Mesendoderm (in vitro differentiated cells): Measurements from ENCODE around the gene HOXD8.

ENCODE experiments used
- DNase-seq: peaks from one replicate; pipeline ENCODE4 v3.0.0; 2013
- H2AK5ac ChIP-seq: 2 replicates; pipeline ENCODE4 v1.6.1; 2013; ENCODE audit warnings: low read length, inconsistent platforms
- H2BK120ac ChIP-seq: 2 replicates; pipeline ENCODE4 v1.6.1; 2013; ENCODE audit warnings: low read depth, mild to moderate bottlenecking, low read length, moderate library complexity, mixed read lengths
- H2BK15ac ChIP-seq: replicated peaks from 2 replicates; pipeline ENCODE4 v1.6.1; 2013; ENCODE audit warnings: low read depth, mild to moderate bottlenecking, moderate library complexity
- H2BK5ac ChIP-seq: 2 replicates; pipeline ENCODE4 v1.6.1; 2013; ENCODE audit warnings: low read length, inconsistent platforms
- H3K18ac ChIP-seq: 2 replicates; pipeline ENCODE4 v1.6.1; 2013; ENCODE audit warnings: mild to moderate bottlenecking, low read length, mixed read lengths
- H3K23ac ChIP-seq: one replicate; pipeline ENCODE4 v1.6.1; 2013; ENCODE audit warnings: low read length
- H3K27ac ChIP-seq: 2 replicates; pipeline ENCODE4 v1.5.1; 2013; ENCODE audit warnings: low read depth, mild to moderate bottlenecking, inconsistent platforms, low read length, moderate library complexity
- H3K27me3 ChIP-seq: 2 replicates; pipeline ENCODE4 v1.6.1; 2013; ENCODE audit warnings: low read length, control low read depth, mild to moderate bottlenecking, inconsistent platforms; ENCODE audit not compliant: insufficient read depth, poor library complexity
- H3K36me3 ChIP-seq: 2 replicates; pipeline ENCODE4 v1.6.1; 2013; ENCODE audit warnings: low read length, inconsistent platforms; ENCODE audit not compliant: control insufficient read depth, insufficient read depth
- H3K4ac ChIP-seq: one replicate; pipeline ENCODE4 v1.6.1; 2013; ENCODE audit warnings: low read depth, mild to moderate bottlenecking, low read length, moderate library complexity
- H3K4me1 ChIP-seq: 2 replicates; pipeline ENCODE4 v1.6.1; 2013; ENCODE audit warnings: low read depth, low read length, inconsistent platforms; ENCODE audit not compliant: control insufficient read depth
- H3K4me2 ChIP-seq: 2 replicates; pipeline ENCODE4 v1.6.1; 2013; ENCODE audit warnings: low read length
- H3K4me3 ChIP-seq: 2 replicates; pipeline ENCODE4 v1.5.1; 2013; ENCODE audit warnings: mild to moderate bottlenecking, low read length
- H3K56ac ChIP-seq: one replicate; pipeline ENCODE4 v1.6.1; 2013; ENCODE audit warnings: low read length
- H3K79me1 ChIP-seq: 2 replicates; pipeline ENCODE4 v1.6.1; 2013; ENCODE audit warnings: low read length, inconsistent platforms
- H3K79me2 ChIP-seq: 2 replicates; pipeline ENCODE4 v1.6.1; 2013; ENCODE audit warnings: mild to moderate bottlenecking, low read length; ENCODE audit not compliant: control insufficient read depth, insufficient read depth
- H3K9ac ChIP-seq: 2 replicates; pipeline ENCODE4 v1.6.1; 2013; ENCODE audit warnings: low read length, inconsistent platforms
- H4K5ac ChIP-seq: one replicate; pipeline ENCODE4 v1.6.1; 2013; ENCODE audit warnings: low read length
- H4K8ac ChIP-seq: one replicate; pipeline ENCODE4 v1.6.1; 2013; ENCODE audit warnings: low read depth, mild to moderate bottlenecking, control low read depth, low read length, moderate library complexity
- WGBS: extraction: QIAGEN DNeasy Blood & Tissue Kit; methylation state at CpG from one replicate; pipeline ENCODE4 v1.1.7; 2013; ENCODE audit warnings: low lambda C conversion rate, missing lambda C conversion rate; ENCODE audit not compliant: insufficient coverage; ENCODE audit errors: extremely low coverage; 5-methylcytosine and 5-hydroxymethylcytosine counted together

Gene HOXD8

GRCh38 chr2:176090862-176091261 is 38.6 kb upstream of the HOXD8 start:
- Histone ChIP-seq H3K27ac (no peak overlapping the region), H2BK120ac (no peak overlapping the region), H3K4me2 (no peak overlapping the region), H3K4ac (no peak overlapping the region), H2AK5ac (no peak overlapping the region), H3K79me1 (no peaks in the 10 kb centered on the region), H3K79me2 (no peaks in the 10 kb centered on the region), H2BK5ac (no peak overlapping the region), H3K4me3 (no peak overlapping the region), H3K27me3 (peaks cover 76% of the 10 kb centered on the region), H3K56ac (no peak overlapping the region), H4K5ac (no peak overlapping the region), H3K18ac (no peak overlapping the region), H2BK15ac (no peak overlapping the region), H3K9ac (no peak overlapping the region), H3K36me3 (no peaks in the 10 kb centered on the region), H3K23ac (no peak overlapping the region), H3K4me1 (peaks cover 4% of the 10 kb centered on the region), H4K8ac (no peak overlapping the region)
- no CpG with 5 or more reads among the region's 5 CpGs for WGBS
- DNase-seq = no peak

- H3K36me3 ChIP-seq = no peaks in the 10 kb centered on the region
- H3K23ac ChIP-seq = no peak overlapping the region
- no peak overlapping the region for H4K8ac ChIP-seq
- no peak overlapping the region for H2BK15ac ChIP-seq
- no peak overlapping the region for H3K9ac ChIP-seq
- no peak overlapping the region for H2BK120ac ChIP-seq
- H2BK5ac ChIP-seq = no peak overlapping the region
- no peaks in the 10 kb centered on the region for H3K79me1 ChIP-seq
- no peak overlapping the region for H3K4ac ChIP-seq
- WGBS = no CpG with 5 or more reads among the region's 31 CpGs
- peak; percentile 37 for DNase-seq
- H3K27ac ChIP-seq = no peak overlapping the region
- no peak overlapping the region for H3K4me2 ChIP-seq
- H3K4me1 ChIP-seq = peaks cover 6% of the 10 kb centered on the region
- no peak overlapping the region for H2AK5ac ChIP-seq
- no peaks in the 10 kb centered on the region for H3K79me2 ChIP-seq
- no peak overlapping the region for H4K5ac ChIP-seq
- peaks cover 70% of the 10 kb centered on the region for H3K27me3 ChIP-seq
- no peak overlapping the region for H3K56ac ChIP-seq
- H3K18ac ChIP-seq = no peak overlapping the region
- no peak overlapping the region for H3K4me3 ChIP-seq
Measured at GRCh38 chr2:176091329-176092258, 37.9 kb upstream of the HOXD8 start.

GRCh38 chr2:176092270-176093144 is 37.0 kb upstream of the HOXD8 start, which contains the start of gene HOXD13:
TSS of gene HOXD13 (plus strand) at chr2:176092721. CDS start at chr2:176092891, 170 bp downstream.
- H3K79me2 ChIP-seq = no peaks in the 10 kb centered on the region
- H3K27ac ChIP-seq = no peak within 1 kb of the TSS
- no peak within 1 kb of the TSS for H3K18ac ChIP-seq
- H3K56ac ChIP-seq = peak within 1 kb of the TSS; percentile 56
- no peak within 1 kb of the TSS for H4K8ac ChIP-seq
- H3K79me1 ChIP-seq = no peaks in the 10 kb centered on the region
- no peak within 1 kb of the TSS for H3K4ac ChIP-seq
- no peak within 1 kb of the TSS for H2BK15ac ChIP-seq
- no peak within 1 kb of the TSS for H2AK5ac ChIP-seq
- no peak within 1 kb of the TSS for H2BK5ac ChIP-seq
- no peaks in the 10 kb centered on the region for H3K36me3 ChIP-seq
- H4K5ac ChIP-seq = no peak within 1 kb of the TSS
- no peak within 1 kb of the TSS for H3K4me3 ChIP-seq
- no CpG with 5 or more reads among the region's 95 CpGs for WGBS
- peak; percentile 77 for DNase-seq
- peaks cover 63% of the 10 kb centered on the region for H3K27me3 ChIP-seq
- peaks cover 6% of the 10 kb centered on the region for H3K4me1 ChIP-seq
- no peak within 1 kb of the TSS for H2BK120ac ChIP-seq
- peak within 1 kb of the TSS; percentile 54 for H3K23ac ChIP-seq
- H3K9ac ChIP-seq = peak within 1 kb of the TSS; percentile 24
- peak within 1 kb of the TSS; percentile 60 for H3K4me2 ChIP-seq

DNA sequence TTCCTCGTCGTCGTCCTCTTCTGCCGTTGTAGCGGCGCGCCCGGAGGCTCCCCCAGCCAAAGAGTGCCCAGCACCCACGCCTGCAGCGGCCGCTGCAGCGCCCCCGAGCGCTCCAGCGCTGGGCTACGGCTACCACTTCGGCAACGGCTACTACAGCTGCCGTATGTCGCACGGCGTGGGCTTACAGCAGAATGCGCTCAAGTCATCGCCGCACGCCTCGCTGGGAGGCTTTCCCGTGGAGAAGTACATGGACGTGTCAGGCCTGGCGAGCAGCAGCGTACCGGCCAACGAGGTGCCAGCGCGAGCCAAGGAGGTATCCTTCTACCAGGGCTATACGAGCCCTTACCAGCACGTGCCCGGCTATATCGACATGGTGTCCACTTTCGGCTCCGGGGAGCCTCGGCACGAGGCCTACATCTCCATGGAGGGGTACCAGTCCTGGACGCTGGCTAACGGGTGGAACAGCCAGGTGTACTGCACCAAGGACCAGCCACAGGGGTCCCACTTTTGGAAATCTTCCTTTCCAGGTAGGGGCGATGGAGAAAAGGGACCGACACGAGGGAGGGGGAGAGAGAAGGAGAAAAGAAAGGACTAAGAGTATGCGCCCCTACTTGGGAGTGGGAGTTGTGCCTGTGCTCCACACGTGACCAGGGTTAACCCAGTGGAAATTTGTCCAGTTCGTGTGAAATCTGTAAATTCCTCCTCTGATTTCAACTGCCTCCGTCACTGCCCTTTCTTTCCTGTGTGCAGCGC is 36.2 kb upstream of the HOXD8 start:
- Histone ChIP-seq H3K56ac (peak overlapping the region; percentile 56), H3K9ac (peak overlapping the region; percentile 24), H2BK15ac (no peak overlapping the region), H4K8ac (no peak overlapping the region), H3K27me3 (peaks cover 64% of the 10 kb centered on the region), H2BK5ac (no peak overlapping the region), H3K79me1 (no peaks in the 10 kb centered on the region), H3K4me3 (no peak overlapping the region), H4K5ac (no peak overlapping the region), H3K4ac (no peak overlapping the region), H3K79me2 (no peaks in the 10 kb centered on the region), H2AK5ac (no peak overlapping the region), H3K27ac (no peak overlapping the region), H3K36me3 (no peaks in the 10 kb centered on the region), H3K4me1 (peaks cover 7% of the 10 kb centered on the region), H3K23ac (peak overlapping the region; percentile 54), H2BK120ac (no peak overlapping the region), H3K4me2 (peak overlapping the region; percentile 60), H3K18ac (no peak overlapping the region)
- DNase-seq = peak; percentile 48
- no CpG with 5 or more reads among the region's 53 CpGs for WGBS

- Histone ChIP-seq H3K4me1 (peaks cover 7% of the 10 kb centered on the region), H3K27ac (no peak overlapping the region), H3K23ac (peak overlapping the region; percentile 18), H3K9ac (no peak overlapping the region), H4K5ac (no peak overlapping the region), H2BK120ac (no peak overlapping the region), H3K18ac (no peak overlapping the region), H3K4ac (no peak overlapping the region), H4K8ac (no peak overlapping the region), H2BK5ac (no peak overlapping the region), H3K4me2 (no peak overlapping the region), H3K4me3 (no peak overlapping the region), H3K79me2 (no peaks in the 10 kb centered on the region), H2BK15ac (no peak overlapping the region), H3K56ac (no peak overlapping the region), H3K79me1 (no peaks in the 10 kb centered on the region), H2AK5ac (no peak overlapping the region), H3K27me3 (peaks cover 66% of the 10 kb centered on the region), H3K36me3 (no peaks in the 10 kb centered on the region)
- DNase-seq = no peak
- no CpG with 5 or more reads among the region's 8 CpGs for WGBS
Measured at GRCh38 chr2:176093898-176094249, 35.6 kb upstream of the HOXD8 start.
